ENCODE results near the gene RAC2.

RAC2 gene

DNA sequence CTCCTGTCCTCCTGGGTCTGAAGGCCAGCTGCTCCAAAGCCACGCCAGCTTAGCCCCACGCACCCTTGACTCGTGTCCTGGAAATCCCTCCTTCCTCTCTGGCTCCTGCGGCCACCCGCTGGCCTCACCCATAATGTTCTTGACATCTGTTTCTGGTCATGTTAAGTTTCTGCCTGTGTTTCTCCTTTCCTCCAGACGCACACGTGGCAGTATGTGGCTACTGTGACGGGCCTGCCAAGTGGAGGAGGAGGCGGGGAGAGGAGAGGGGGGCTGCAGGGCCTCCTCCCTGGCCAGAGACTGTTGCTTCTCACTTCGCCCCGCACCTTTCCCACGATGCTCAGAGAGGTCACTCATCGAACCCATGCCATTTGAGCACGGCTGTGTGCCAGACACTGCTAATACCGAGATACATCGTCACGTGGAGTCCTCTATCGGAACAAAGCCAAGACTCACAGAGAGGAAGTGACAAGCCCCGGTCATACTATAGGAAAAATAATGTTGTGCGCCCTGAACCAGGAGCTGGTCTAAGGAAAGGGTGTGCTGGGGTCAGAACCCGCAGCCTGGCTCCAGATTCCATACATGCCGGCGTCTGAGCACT lies 67.5 kb downstream of the RAC2 start:
- DNase-seq (ENCODE audit: low read depth in 2 of 2) = no peak

DNA sequence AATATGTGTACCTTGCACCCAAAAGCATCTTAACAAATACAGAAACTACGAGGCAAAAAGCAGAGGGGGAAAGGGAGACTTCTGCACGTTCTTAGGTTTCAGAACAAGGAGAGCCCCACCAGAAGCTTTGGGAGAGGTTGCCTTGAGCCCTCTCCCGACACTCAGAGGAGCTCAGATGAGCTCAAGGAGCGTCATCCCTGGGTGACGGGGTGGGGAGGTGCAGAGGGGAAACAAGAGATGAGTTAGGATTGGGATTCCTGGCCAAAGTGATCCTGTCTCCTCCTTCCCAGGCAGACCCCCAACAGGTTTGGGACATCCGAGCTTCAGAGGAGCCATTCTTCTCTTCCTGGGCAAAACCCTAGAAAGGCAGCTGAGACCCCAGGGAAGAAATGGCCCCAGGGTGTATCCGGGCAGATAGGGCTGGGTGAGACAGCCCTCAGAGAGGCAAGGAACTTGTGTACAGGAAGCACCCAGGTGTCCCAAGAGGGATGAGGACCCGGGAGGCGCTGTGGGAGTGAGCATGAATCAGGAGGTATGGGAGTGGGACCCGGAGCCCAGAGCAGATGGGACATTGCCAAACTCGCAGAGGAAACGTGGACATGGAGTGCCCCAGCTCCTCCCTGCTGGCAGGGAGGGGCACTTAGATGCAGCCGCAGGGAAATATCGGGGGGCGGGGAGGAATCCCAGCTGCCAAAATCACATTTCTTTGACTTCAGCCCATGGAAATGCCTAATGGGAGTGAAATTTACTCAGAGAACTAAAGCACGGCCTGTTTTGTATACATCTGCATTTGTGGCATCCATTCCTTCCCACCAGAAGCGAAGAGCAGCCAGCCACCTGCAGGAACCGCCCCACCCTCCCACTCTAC lies 68.4 kb downstream of the RAC2 start:
- DNase-seq (ENCODE audit: low read depth in 2 of 2) = no peak
